HepG2 (cell line): Measurements from ENCODE around the gene ADAMTS17. TPM values are rescaled to one million over a fixed set of nuclear protein-coding genes. Genes with fewer than 3 reads are reported as not detected.

Experiments used
- ATAC-seq: fragments of 200-7000 bp; cut with Tn5 transposase; 3 replicates; pipeline ENCODE4 v1.9.1; 2020; ENCODE audit warnings: mild to moderate bottlenecking, moderate library complexity
- BruUV-seq: library from RNA; stranded (reverse); fragments of 400-500 nt; replicated peaks from 2 replicates; lab custom pipeline; 2021; lab: Mats Ljungman, UMichigan
- CTCF ChIA-PET: fragments of 300-600 bp; formaldehyde crosslinking; extraction: SDS; loops from one replicate; lab custom pipeline; 2021; ENCODE audit warnings: low total read pairs, inconsistent platforms, low intra/inter-chr PET ratio; lab: Yijun Ruan, JAX
- POLR2A ChIA-PET: fragments of 350-600 bp; sonication (Branson Sonifier 250); formaldehyde crosslinking; loops from one replicate; lab custom pipeline; 2020; ENCODE audit warnings: antibody characterized with exemption, inconsistent platforms; lab: Yijun Ruan, JAX
- DNase-seq: peaks from one replicate; pipeline ENCODE4 v3.0.0-alpha.2; 2015; ENCODE audit warnings: low spot score
- FAIRE-seq: peaks from 3 replicates; lab custom pipeline; 2011; peaks lifted over from hg19 to GRCh38; lab: Jason Lieb, UNC
- H2AFZ ChIP-seq: one replicate; pipeline ENCODE4 v1.6.1; 2011; ENCODE audit warnings: low read length, inconsistent platforms
- H3K27ac ChIP-seq: fragments of 300-600 bp; 3 replicates; pipeline ENCODE4 v1.8.0; 2011; ENCODE audit warnings: mixed run types, mild to moderate bottlenecking, mixed read lengths, low read length, inconsistent platforms; ENCODE audit not compliant: insufficient read depth; ENCODE audit errors: extremely low read length
- H3K27me3 ChIP-seq, 2 experiments: fragments of 200-600 bp in 1 of 2; 2 replicates in 1 of 2; 3 replicates in 1 of 2; pipeline versions ENCODE4 v1.6.0 to v1.8.0; 2011; ENCODE audit warnings: low read length in 2 of 2, mild to moderate bottlenecking in 2 of 2, moderate library complexity in 2 of 2, inconsistent platforms in 1 of 2; ENCODE audit not compliant: insufficient read depth in 2 of 2, control insufficient read depth in 1 of 2
- H3K36me3 ChIP-seq, 2 experiments: fragments of 200-600 bp in 1 of 2; replicated peaks in 1 of 2; 2 replicates in 1 of 2; 3 replicates in 1 of 2; pipeline versions ENCODE4 v1.5.1 to v1.8.0; 2011; ENCODE audit warnings: low read length in 2 of 2, inconsistent platforms in 1 of 2; ENCODE audit not compliant: insufficient read depth in 2 of 2, control insufficient read depth in 1 of 2
- H3K4me1 ChIP-seq: 2 replicates; pipeline ENCODE4 v1.5.1; 2012; ENCODE audit warnings: low read length, inconsistent platforms; ENCODE audit not compliant: insufficient read depth
- H3K4me2 ChIP-seq: 2 replicates; pipeline ENCODE4 v1.6.0; 2011; ENCODE audit warnings: low read depth, low read length, inconsistent platforms
- H3K4me3 ChIP-seq, 3 experiments: fragments of 200-600 bp in 1 of 3; sonication (generic), shearing (Covaris generic) in 1 of 3; replicated peaks in 1 of 3; 2 replicates each; pipeline ENCODE4 v1.5.1; 2011 to 2016; ENCODE audit warnings: low read length in 3 of 3, inconsistent platforms in 2 of 3, low read depth in 2 of 3, mild to moderate bottlenecking in 2 of 3, control low read depth in 1 of 3, mixed read lengths in 1 of 3; ENCODE audit not compliant: insufficient read depth in 1 of 3
- H3K79me2 ChIP-seq: one replicate; pipeline ENCODE4 v1.6.1; 2011; ENCODE audit warnings: low read length, inconsistent platforms; ENCODE audit not compliant: insufficient read depth
- H3K9ac ChIP-seq: 2 replicates; pipeline ENCODE4 v1.6.0; 2011; ENCODE audit warnings: mild to moderate bottlenecking, low read depth, low read length, inconsistent platforms; ENCODE audit not compliant: insufficient read depth
- H3K9me3 ChIP-seq: 2 replicates; pipeline ENCODE4 v1.5.1; 2012; ENCODE audit warnings: mild to moderate bottlenecking, low read length
- H4K20me1 ChIP-seq: 2 replicates; pipeline ENCODE4 v1.6.0; 2011; ENCODE audit warnings: inconsistent platforms, mild to moderate bottlenecking, low read length, moderate library complexity; ENCODE audit not compliant: insufficient read depth
- E2F5 ChIP-seq: sonication (generic); formaldehyde crosslinking; conservative IDR thresholded peaks from 2 replicates; pipeline ENCODE4 v1.4.0; 2020; ENCODE audit warnings: missing genetic modification reagents
- ESRRA ChIP-seq: sonication (generic); formaldehyde crosslinking; IDR thresholded peaks from 2 replicates; pipeline ENCODE4 v1.5.1; 2020; ENCODE audit warnings: mild to moderate bottlenecking, low read depth, missing genetic modification reagents
- RXRB ChIP-seq: IDR thresholded peaks from 2 replicates; pipeline ENCODE4 v1.6.1; 2016; ENCODE audit warnings: borderline replicate concordance, missing genetic modification reagents, missing compliant biosample characterization
- SP2 ChIP-seq: sonication (generic); formaldehyde crosslinking; IDR thresholded peaks from 2 replicates; pipeline ENCODE4 v1.5.1; 2020; ENCODE audit warnings: mild to moderate bottlenecking, missing genetic modification reagents
- TBX3 ChIP-seq: fragments of 450-650 bp; IDR thresholded peaks from 2 replicates; pipeline ENCODE4 v1.6.1; 2017; ENCODE audit warnings: antibody characterized with exemption, mild to moderate bottlenecking, inconsistent platforms, borderline replicate concordance
- ZNF556 ChIP-seq: sonication (generic); formaldehyde crosslinking; IDR thresholded peaks from 2 replicates; pipeline ENCODE4 v1.4.0; 2020; ENCODE audit warnings: mild to moderate bottlenecking, missing genetic modification reagents, borderline replicate concordance
- ZNF616 ChIP-seq: sonication (generic); formaldehyde crosslinking; IDR thresholded peaks from 2 replicates; pipeline ENCODE4 v1.5.0; 2020; ENCODE audit warnings: low read depth, mild to moderate bottlenecking, missing genetic modification reagents
- ZNF720 ChIP-seq: sonication (generic); formaldehyde crosslinking; IDR thresholded peaks from 2 replicates; pipeline ENCODE4 v1.4.0; 2020; ENCODE audit warnings: missing genetic modification reagents
- WGBS: methylation state at CpG from one replicate; pipeline ENCODE4 v1.1.6; 2017; ENCODE audit warnings: low lambda C conversion rate; 5-methylcytosine and 5-hydroxymethylcytosine counted together
- in situ Hi-C: cut with HindIII; loops from 2 replicates; pipeline ENCODE4 v1.10.0; 2017; ENCODE audit warnings: low pct_unique_long_range_greater_than_20kb; ENCODE audit not compliant: extremely low pct_ligation_motif_present
- intact Hi-C: fragments of 100-400 bp; cut with micrococcal nuclease; formaldehyde crosslinking; loops from one replicate; pipeline ENCODE4 v1.10.0; 2022; ENCODE audit not compliant: unreplicated experiment
- polyA plus RNA-seq, 8 experiments: library from polyadenylated mRNA; depleted of rRNA in 3 of 8; stranded (reverse) in 7 of 8; unstranded in 1 of 8; fragments of >200 nt; fragmentation: Illumina TruSeq in 4 of 8; extraction: Trizol in 4 of 8; gene quantifications; 2 replicates each; pipeline versions ENCODE4 v1.2.1 to v1.2.3, GENCODE V29; 2011 to 2016; ENCODE audit warnings: low read depth in 4 of 8, missing spikeins in 1 of 8, mixed read lengths in 1 of 8; ENCODE audit not compliant: insufficient read depth in 1 of 8
- total RNA-seq, 5 experiments: library from RNA; depleted of rRNA; stranded (reverse); fragments of >200 nt; fragmentation: Illumina TruSeq; extraction: Trizol; gene quantifications; 2 replicates each; pipeline ENCODE4 v1.2.3, GENCODE V29; 2016; ENCODE audit warnings: low read depth in 1 of 5

Gene ADAMTS17
- total and polyA plus RNA-seq, 2 of the 13 experiments (the other 11 are each of a cell fraction or from before 2014, with no cell fraction given): 0.02 to 0.04 TPM

GRCh38 chr15:100115066-100115710 lies 226.6 kb downstream of the ADAMTS17 start (continued):
- TF ChIP-seq SP2 (CRISPR knock-in tag): no peak
- no peak for TF ChIP-seq ESRRA (CRISPR knock-in tag)
- no peak for TF ChIP-seq ZNF616 (CRISPR knock-in tag)
- no peak for TF ChIP-seq E2F5 (CRISPR knock-in tag)
- TF ChIP-seq TBX3: no peak
- TF ChIP-seq, all 625 proteins: peak for 0

GRCh38 chr15:100114571-100114970 lies 227.2 kb downstream of the ADAMTS17 start:
- peak; percentile 27; the same call in 1 of the 2 replicates for TF ChIP-seq RXRB (CRISPR knock-in tag)
- TF ChIP-seq ZNF556 (CRISPR knock-in tag): no peak
- no peak for TF ChIP-seq ZNF720 (CRISPR knock-in tag)
- Histone ChIP-seq H3K27ac (no peak overlapping the region), H3K4me3 (no peak overlapping the region), H3K27me3 (no peaks in the 10 kb centered on the region), H3K4me2 (no peak overlapping the region), H3K4me1 (peaks cover 16% of the 10 kb centered on the region; the same call in 1 of the 2 replicates), H4K20me1 (no peaks in the 10 kb centered on the region), H3K79me2 (no peaks in the 10 kb centered on the region), H3K36me3 (no peaks in the 10 kb centered on the region), H3K9ac (no peak overlapping the region), H3K9me3 (no peaks in the 10 kb centered on the region), H2AFZ (no peak overlapping the region)
- DNase-seq (no peak), ATAC-seq (no peak), FAIRE-seq (no peak)
- intact Hi-C loops: no loop called here
- CTCF ChIA-PET: no interaction called here
- POLR2A ChIA-PET: no interaction called here
- no TSS peak for BruUV-seq
- in situ Hi-C loops: no loop called here
- WGBS: 49% methylated on average over 9 of the region's 9 CpGs
